Dedifferentiated amniotic fluid mesenchymal stem cell (primary cell): ENCODE data around the gene KLHDC7B.

Source experiments
- DNase-seq: peaks from one replicate; pipeline ENCODE4 v3.0.0-alpha.2; 2016; ENCODE audit errors: extremely low spot score

The KLHDC7B gene

GRCh38 chr22:50548040-50548920, 2.6 kb downstream of the KLHDC7B start:
- DNase-seq, result no peak

DNA sequence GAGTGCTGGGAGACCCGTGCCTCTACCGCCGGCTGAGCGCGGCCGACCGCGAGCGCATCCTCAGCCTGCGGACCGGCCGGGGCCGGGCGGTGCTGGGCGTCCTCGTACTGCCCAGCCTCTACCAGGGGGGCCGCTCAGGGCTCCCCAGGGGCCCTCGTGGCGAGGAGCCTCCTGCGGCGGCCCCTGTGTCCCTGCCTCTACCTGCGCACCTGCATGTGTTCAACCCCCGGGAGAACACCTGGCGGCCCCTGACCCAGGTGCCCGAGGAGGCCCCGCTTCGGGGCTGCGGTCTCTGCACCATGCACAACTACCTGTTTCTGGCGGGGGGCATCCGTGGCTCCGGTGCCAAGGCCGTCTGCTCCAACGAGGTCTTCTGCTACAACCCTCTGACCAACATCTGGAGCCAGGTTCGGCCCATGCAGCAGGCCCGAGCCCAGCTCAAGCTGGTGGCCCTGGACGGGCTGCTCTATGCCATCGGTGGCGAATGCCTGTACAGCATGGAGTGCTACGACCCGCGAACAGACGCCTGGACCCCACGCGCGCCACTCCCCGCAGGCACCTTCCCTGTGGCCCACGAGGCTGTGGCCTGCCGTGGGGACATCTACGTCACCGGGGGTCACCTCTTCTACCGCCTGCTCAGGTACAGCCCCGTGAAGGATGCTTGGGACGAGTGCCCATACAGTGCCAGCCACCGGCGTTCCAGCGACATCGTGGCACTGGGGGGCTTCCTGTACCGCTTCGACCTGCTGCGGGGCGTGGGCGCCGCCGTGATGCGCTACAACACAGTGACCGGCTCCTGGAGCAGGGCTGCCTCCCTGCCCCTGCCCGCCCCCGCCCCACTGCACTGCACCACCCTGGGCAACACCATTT, 3.5 kb downstream of the KLHDC7B start:
- no peak for DNase-seq

- DNase-seq, result no peak
These were observed 4.7 kb downstream of the KLHDC7B start for GRCh38 chr22:50550395-50550794.

DNA sequence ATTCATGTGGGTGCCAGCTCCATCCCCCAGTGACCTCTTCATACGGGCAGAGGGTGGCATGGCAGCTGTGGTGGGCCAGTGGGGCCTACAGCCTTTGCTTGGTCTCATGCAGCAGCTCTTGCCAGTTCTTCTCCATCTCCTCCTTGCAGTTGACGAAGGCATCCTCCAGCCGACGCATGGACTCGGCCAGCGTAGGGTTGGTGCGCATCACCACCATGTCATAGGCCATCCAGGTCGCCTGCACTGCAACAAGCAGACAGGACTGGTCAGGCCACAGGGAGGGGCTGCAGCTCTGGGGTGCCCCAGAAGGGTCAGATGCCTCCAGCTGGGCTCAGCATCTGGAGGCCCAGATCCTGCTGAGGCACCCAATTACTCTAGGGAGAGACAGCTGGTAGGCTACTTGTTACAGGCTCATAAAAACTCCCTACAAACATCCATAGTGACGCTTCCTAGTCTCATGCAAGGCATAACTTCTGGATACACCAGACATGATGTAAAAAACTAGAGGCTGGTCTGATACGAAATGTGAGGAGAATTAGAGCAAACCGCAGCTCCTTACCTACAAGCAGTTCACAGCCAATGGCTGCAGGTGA, 5.6 kb downstream of the KLHDC7B start:
- DNase-seq, result no peak

DNA sequence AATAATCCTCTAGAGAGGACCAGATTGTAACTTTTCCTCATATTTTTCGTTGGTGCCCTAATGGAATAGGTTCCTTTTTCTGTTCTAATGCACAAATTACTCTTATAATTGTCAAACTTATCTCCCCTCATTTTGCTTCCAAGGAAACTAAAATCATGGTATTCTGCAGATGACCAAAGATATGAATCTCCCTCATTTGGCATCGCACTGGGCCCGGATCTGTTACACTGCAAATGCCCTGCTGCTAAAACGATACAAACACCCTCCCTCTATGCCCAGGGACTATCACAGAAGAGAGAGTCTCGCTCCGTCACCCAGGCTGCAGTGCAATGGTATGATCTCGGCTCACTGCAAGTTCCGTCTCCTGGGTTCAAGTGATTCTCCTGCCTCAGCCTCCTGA, 7.6 kb downstream of the KLHDC7B start:
- DNase-seq, result no peak

GRCh38 chr22:50556703-50557102, 11.0 kb downstream of the KLHDC7B start:
- no peak for DNase-seq

DNA sequence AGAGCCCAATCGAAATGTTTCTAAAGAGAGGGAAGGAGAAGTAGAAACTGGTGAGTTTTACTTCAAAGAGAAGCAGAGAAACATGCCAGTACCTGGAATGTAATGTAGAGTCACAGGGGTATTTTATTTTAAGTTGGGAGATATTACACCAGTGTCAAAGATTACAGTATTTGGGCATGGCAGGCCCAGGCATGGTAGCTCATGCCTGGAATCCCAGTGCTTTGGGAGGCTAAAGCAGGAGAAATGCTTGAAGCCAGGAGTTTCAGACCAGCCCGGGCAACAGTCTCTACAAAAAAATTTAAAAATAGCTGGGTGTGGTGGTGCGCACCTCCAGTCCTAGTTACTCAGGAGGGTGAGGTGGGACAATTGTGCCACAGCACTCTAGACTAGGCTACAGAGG, 14.3 kb downstream of the KLHDC7B start:
- no peak for DNase-seq

DNA sequence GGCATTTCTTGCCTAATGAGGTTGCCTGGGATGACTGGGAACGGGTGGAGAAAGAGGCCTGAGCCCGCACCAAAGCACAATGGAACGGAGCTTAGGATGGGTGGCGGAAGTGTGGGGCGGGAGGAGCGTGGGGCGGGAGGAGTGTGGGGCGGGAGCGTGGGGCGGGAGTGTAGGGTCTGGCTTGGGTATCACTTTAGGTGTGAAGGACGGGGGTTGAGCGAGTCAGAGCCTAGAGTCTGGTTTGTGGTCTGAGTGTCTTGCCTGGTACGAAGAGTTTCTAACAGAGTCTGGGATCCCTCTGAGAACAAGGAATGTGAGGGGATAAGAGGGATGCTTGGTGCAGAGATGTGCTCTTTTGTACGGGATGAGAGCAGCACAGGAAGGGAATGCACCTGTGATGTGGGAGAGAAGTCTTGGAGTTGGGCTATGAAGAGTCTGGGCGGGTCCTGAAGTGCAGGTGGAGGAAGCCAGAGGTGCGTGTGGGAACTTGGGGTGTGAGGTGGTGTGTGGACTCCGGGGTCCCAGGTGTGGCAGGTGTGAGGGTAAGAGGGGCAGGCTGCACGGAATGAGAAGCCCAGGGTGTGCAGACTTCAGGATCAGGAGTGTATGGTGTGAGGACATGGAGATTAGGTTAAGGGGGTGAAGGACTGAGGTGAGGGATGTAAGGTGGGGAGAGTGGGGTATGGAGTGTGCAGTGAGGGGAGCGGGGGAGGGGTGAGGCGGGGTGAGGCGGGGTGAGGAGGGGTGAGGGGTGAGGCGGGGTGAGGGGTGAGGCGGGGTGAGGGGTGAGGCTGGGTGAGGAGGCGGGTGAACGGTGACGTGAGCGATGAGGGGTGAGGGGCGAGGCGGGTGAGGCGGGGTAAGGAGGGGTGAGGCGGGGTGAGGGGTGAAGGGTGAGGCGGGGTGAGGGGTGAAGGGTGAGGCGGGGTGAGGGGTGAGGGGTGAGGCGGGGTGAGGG, 16.0 kb downstream of the KLHDC7B start:
- no peak for DNase-seq

DNA sequence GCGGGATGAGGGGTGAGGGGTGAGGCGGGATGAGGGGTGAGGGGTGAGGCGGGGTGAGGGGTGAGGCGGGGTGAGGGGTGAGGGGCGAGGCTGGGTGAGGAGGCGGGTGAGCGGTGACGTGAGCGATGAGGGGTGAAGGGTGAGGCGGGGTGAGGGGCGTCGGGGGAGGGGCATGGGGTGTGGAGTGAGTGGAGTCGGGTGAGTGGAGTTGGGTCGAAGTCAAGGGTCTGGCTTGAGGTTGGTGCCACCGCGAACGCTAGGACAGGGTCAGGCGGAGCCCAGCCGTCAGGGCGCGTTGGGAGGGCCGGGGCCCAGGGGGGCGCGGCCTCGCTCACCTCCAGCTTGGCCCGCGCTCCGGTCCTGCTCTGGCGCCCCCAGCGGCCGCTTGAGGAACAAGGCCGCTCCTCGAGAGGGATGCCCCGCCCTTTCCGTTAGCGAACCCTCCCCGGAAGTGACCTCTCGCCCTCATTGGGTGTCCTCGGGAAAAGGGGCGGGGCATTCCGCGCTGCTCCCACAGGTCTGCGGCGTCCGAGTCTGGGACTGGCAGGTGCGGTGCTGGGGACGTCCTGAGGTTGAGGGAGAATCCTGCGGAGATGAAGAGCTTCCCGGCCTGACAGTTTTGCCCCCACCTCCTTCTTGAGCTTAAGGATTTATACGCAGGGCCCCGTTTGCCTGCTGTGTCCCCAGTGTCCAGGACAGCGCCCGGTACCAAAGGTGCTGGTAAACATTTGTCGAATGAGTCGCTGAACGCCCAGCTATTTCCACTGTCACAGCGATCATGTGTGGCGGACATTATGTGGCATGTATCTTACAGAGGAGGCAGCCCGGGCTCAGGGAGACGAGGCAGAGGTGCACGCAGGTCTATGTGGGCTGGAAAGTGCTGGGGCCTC, 17.1 kb downstream of the KLHDC7B start, which contains the start of gene SYCE3:
Gene SYCE3, minus strand, starts transcription at position 397 of the 890 bp plus-strand sequence. CDS start 6,514 bp downstream, outside the sequence.
- peak; percentile 88 for DNase-seq

GRCh38 chr22:50563413-50564160, 17.9 kb downstream of the KLHDC7B start:
- DNase-seq, result no peak

DNA sequence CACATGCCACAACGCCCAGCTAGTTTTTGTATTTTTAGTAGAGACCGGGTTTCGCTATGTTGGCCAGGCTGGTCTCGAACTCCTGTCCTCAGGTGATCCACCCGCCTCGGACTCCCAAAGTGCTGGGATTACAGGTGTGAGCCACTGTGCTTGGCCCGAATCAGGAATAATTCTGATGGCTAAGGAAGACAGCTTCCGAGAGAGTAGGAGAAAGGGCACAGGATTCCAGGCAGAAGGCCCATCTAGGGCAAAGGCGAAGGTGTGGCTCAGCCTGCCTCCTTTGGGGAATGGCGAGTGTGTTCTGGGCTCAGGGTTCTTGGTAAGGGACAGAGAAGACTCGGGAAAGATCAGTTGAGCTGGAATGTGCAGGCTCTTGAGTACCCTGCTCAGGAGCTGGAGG, 18.6 kb downstream of the KLHDC7B start:
- no peak for DNase-seq

- no peak for DNase-seq
These were observed 22.1 kb downstream of the KLHDC7B start for GRCh38 chr22:50567721-50568252.

GRCh38 chr22:50568626-50569025, 22.9 kb downstream of the KLHDC7B start:
- no peak for DNase-seq

- no peak for DNase-seq
These were observed 23.4 kb downstream of the KLHDC7B start for GRCh38 chr22:50569041-50569459.

GRCh38 chr22:50569896-50570535, 24.3 kb downstream of the KLHDC7B start:
- no peak for DNase-seq

DNA sequence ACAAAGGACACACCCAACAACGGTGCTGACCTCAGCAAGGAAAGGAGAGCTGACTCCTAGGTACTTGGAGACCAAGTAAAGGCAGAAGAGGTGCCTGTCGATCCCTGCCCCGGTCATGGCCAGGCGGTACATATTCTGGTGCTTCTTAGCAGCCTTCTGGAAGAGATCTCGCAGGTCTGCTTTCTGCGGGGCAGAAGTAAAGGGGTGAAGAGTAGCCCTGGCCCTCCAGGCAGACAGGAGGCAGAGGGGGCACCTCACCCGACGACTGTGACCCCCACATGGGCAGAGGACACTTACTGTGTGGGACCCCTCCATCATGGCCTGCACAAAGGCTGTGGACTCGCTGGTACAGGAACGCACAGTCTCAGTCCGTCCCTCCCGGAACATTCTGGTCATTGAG, 25.2 kb downstream of the KLHDC7B start:
- DNase-seq, result no peak

GRCh38 chr22:50571264-50572175, 25.8 kb downstream of the KLHDC7B start:
- DNase-seq, result no peak
